ENCODE results near the gene PATE4. TPM values are rescaled to one million over a fixed set of nuclear protein-coding genes. Genes with fewer than 3 reads are reported as not detected.
"Not testable (repeated sequence)": the region's sequence is repeated elsewhere in the genome, so short reads cannot be mapped to it uniquely, and the experiment has no call there.

The PATE4 gene
- total RNA-seq, 1 experiment from 2014 or later, result not detected

- Histone ChIP-seq H3K4me2 (ENCODE audit: low read depth, low read length, poor library complexity, severe bottlenecking) (no peak overlapping the region), H3K27ac (ENCODE audit: low read length) (no peak overlapping the region), H3K9me3 (ENCODE audit: low read length) (no peaks in the 10 kb centered on the region), H4K20me1 (ENCODE audit: insufficient read depth, low read depth, low read length) (no peaks in the 10 kb centered on the region), H3K27me3 (ENCODE audit: low read length) (no peaks in the 10 kb centered on the region), H3K9ac (ENCODE audit: low read length) (no peak overlapping the region), H3K4me3 (ENCODE audit: low read length) (no peak overlapping the region), H3K36me3 (ENCODE audit: insufficient read depth, low read length) (no peaks in the 10 kb centered on the region), H3K79me2 (ENCODE audit: low read length) (no peaks in the 10 kb centered on the region), H2AFZ (ENCODE audit: low read length) (no peak overlapping the region), H3K9me2 (replicated peaks; ENCODE audit: insufficient read depth, low read length) (no peaks in the 10 kb centered on the region), H3K4me1 (ENCODE audit: low read length) (no peaks in the 10 kb centered on the region)
- DNase-seq, result no peak
These were observed 2.6 kb downstream of the PATE4 start for GRCh38 chr11:125835748-125836147.

- no peaks in the 10 kb centered on the region for H3K9me3 ChIP-seq (ENCODE audit: low read length)
- H3K79me2 ChIP-seq (ENCODE audit: low read length), result no peaks in the 10 kb centered on the region
- no peaks in the 10 kb centered on the region for H3K9me2 ChIP-seq (replicated peaks; ENCODE audit: insufficient read depth, low read length)
- no peaks in the 10 kb centered on the region for H3K4me1 ChIP-seq (ENCODE audit: low read length)
- H3K27ac ChIP-seq (ENCODE audit: low read length), result no peak overlapping the region
- H4K20me1 ChIP-seq (ENCODE audit: insufficient read depth, low read depth, low read length), result no peaks in the 10 kb centered on the region
- no peak overlapping the region for H3K4me3 ChIP-seq (ENCODE audit: low read length)
- H2AFZ ChIP-seq (ENCODE audit: low read length), result no peak overlapping the region
- H3K9ac ChIP-seq (ENCODE audit: low read length), result no peak overlapping the region
- DNase-seq, result no peak
- no peak overlapping the region for H3K4me2 ChIP-seq (ENCODE audit: low read depth, low read length, poor library complexity, severe bottlenecking)
- H3K27me3 ChIP-seq (ENCODE audit: low read length), result no peaks in the 10 kb centered on the region
- H3K36me3 ChIP-seq (ENCODE audit: insufficient read depth, low read length), result no peaks in the 10 kb centered on the region
These were observed 9.3 kb downstream of the PATE4 start for GRCh38 chr11:125842321-125842948.

DNA sequence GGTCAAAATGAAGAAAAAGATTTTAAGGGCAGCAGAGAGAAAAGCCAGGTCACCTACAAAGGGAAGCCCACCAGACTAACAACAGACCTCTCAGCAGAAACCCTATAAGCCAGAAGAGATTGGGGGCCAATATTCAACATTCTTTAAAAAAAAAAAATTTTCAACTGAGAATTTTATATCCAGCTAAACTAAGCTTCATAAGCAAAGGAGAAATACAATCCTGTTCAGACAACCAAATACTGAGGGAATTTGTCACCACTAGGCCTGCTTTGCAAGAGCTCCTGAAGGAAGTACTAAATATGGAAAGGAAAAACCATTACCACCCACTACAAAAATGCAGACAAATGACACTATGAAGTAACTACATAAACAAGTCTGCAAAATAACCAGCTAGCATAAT, 13.1 kb downstream of the PATE4 start:
- no peaks in the 10 kb centered on the region for H3K9me2 ChIP-seq (replicated peaks; ENCODE audit: insufficient read depth, low read length)
- no peak overlapping the region for H3K27ac ChIP-seq (ENCODE audit: low read length)
- no peaks in the 10 kb centered on the region for H3K27me3 ChIP-seq (ENCODE audit: low read length)
- no peaks in the 10 kb centered on the region for H3K4me1 ChIP-seq (ENCODE audit: low read length)
- no peak overlapping the region for H3K4me2 ChIP-seq (ENCODE audit: low read depth, low read length, poor library complexity, severe bottlenecking)
- H3K9ac ChIP-seq (ENCODE audit: low read length), result no peak overlapping the region
- H2AFZ ChIP-seq (ENCODE audit: low read length), result no peak overlapping the region
- no peaks in the 10 kb centered on the region for H3K36me3 ChIP-seq (ENCODE audit: insufficient read depth, low read length)
- no peaks in the 10 kb centered on the region for H3K9me3 ChIP-seq (ENCODE audit: low read length)
- H3K79me2 ChIP-seq (ENCODE audit: low read length), result no peaks in the 10 kb centered on the region
- H4K20me1 ChIP-seq (ENCODE audit: insufficient read depth, low read depth, low read length), result no peaks in the 10 kb centered on the region
- H3K4me3 ChIP-seq (ENCODE audit: low read length), result no peak overlapping the region
- DNase-seq, result no peak

- DNase-seq; H3K79me2 ChIP-seq (ENCODE audit: low read length); H4K20me1 ChIP-seq (ENCODE audit: insufficient read depth, low read depth, low read length); H3K36me3 ChIP-seq (ENCODE audit: insufficient read depth, low read length); H3K9me2 ChIP-seq (replicated peaks; ENCODE audit: insufficient read depth, low read length); H3K4me1 ChIP-seq (ENCODE audit: low read length); H3K9ac ChIP-seq (ENCODE audit: low read length); H2AFZ ChIP-seq (ENCODE audit: low read length); H3K4me3 ChIP-seq (ENCODE audit: low read length); H3K4me2 ChIP-seq (ENCODE audit: low read depth, low read length, poor library complexity, severe bottlenecking); H3K27ac ChIP-seq (ENCODE audit: low read length); H3K9me3 ChIP-seq (ENCODE audit: low read length); H3K27me3 ChIP-seq (ENCODE audit: low read length): not testable (repeated sequence)
These were observed 24.6 kb downstream of the PATE4 start for GRCh38 chr11:125857670-125858069.

GRCh38 chr11:125862786-125863185, 29.7 kb downstream of the PATE4 start:
- H3K4me2 ChIP-seq (ENCODE audit: low read depth, low read length, poor library complexity, severe bottlenecking); H3K36me3 ChIP-seq (ENCODE audit: insufficient read depth, low read length); H3K4me3 ChIP-seq (ENCODE audit: low read length); H2AFZ ChIP-seq (ENCODE audit: low read length); H3K9ac ChIP-seq (ENCODE audit: low read length); H3K4me1 ChIP-seq (ENCODE audit: low read length); H3K27me3 ChIP-seq (ENCODE audit: low read length); DNase-seq; H3K27ac ChIP-seq (ENCODE audit: low read length); H3K9me2 ChIP-seq (replicated peaks; ENCODE audit: insufficient read depth, low read length); H4K20me1 ChIP-seq (ENCODE audit: insufficient read depth, low read depth, low read length); H3K79me2 ChIP-seq (ENCODE audit: low read length); H3K9me3 ChIP-seq (ENCODE audit: low read length): not testable (repeated sequence)

DNA sequence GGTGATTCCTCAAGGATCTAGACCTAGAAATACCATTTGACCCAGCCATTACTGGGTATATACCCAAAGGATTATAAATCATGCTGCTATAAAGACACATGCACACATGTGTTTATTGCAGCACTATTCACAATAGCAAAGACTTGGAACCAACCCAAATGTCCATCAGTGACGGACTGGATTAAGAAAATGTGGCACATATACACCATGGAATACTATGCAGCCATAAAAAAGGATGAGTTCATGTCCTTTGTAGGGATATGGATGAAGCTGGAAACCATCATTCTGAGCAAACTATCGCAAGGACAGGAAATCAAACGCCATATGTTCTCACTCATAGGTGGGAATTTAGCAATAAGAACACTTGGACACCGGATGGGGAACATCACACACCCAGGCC, 32.2 kb downstream of the PATE4 start:
- not testable (repeated sequence) for H3K79me2 ChIP-seq (ENCODE audit: low read length); H3K36me3 ChIP-seq (ENCODE audit: insufficient read depth, low read length); H3K27ac ChIP-seq (ENCODE audit: low read length); H3K9me2 ChIP-seq (replicated peaks; ENCODE audit: insufficient read depth, low read length); H3K4me1 ChIP-seq (ENCODE audit: low read length); H3K27me3 ChIP-seq (ENCODE audit: low read length); H4K20me1 ChIP-seq (ENCODE audit: insufficient read depth, low read depth, low read length); H3K9me3 ChIP-seq (ENCODE audit: low read length); H3K9ac ChIP-seq (ENCODE audit: low read length); H2AFZ ChIP-seq (ENCODE audit: low read length); DNase-seq; H3K4me3 ChIP-seq (ENCODE audit: low read length); H3K4me2 ChIP-seq (ENCODE audit: low read depth, low read length, poor library complexity, severe bottlenecking)

GRCh38 chr11:125869521-125869920, 36.4 kb downstream of the PATE4 start:
- H3K27ac ChIP-seq (ENCODE audit: low read length), result no peak overlapping the region
- H2AFZ ChIP-seq (ENCODE audit: low read length), result no peak overlapping the region
- H4K20me1 ChIP-seq (ENCODE audit: insufficient read depth, low read depth, low read length), result no peaks in the 10 kb centered on the region
- no peaks in the 10 kb centered on the region for H3K79me2 ChIP-seq (ENCODE audit: low read length)
- H3K9me3 ChIP-seq (ENCODE audit: low read length), result no peaks in the 10 kb centered on the region
- H3K36me3 ChIP-seq (ENCODE audit: insufficient read depth, low read length), result no peaks in the 10 kb centered on the region
- no peak overlapping the region for H3K4me2 ChIP-seq (ENCODE audit: low read depth, low read length, poor library complexity, severe bottlenecking)
- H3K9me2 ChIP-seq (replicated peaks; ENCODE audit: insufficient read depth, low read length), result no peaks in the 10 kb centered on the region
- H3K27me3 ChIP-seq (ENCODE audit: low read length), result no peaks in the 10 kb centered on the region
- no peak overlapping the region for H3K4me3 ChIP-seq (ENCODE audit: low read length)
- DNase-seq, result no peak
- no peak overlapping the region for H3K9ac ChIP-seq (ENCODE audit: low read length)
- no peaks in the 10 kb centered on the region for H3K4me1 ChIP-seq (ENCODE audit: low read length)

DNA sequence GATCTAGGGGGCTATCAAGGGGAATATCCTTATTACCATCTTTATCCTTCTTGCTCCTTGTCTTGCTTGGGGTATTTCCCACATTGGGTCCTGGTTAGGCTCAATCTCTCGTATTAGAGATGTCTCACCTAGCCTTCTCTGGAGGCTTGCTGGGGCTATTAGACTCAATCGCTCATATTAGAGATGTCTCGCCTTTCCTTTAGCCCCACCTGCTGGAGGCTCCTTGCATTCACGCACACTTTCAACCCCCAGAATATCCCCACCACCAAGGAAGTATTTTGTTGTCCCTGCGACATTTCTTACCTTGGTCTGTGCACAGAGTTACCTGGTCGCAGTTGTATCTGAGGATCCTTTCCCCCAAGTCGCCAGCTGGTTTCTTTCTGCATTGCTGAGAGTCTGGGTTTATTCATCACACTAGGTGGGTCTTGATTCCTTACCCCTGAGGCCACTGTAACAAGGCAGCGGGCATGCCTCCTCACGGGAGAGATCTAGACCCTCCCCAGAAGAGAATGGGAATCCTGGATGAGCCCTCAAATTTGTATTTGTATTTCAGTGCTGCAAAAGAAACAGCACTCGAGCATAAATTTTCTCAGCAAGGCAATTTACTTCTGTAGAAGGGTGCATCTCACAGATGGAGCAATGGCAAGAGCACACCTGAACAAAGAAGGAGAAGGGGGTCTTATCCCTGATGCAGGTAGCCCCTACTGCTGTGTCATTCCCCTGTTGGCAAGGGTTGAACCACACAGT, 38.4 kb downstream of the PATE4 start:
- Histone ChIP-seq H4K20me1 (ENCODE audit: insufficient read depth, low read depth, low read length) (no peaks in the 10 kb centered on the region), H3K27ac (ENCODE audit: low read length) (no peak overlapping the region), H3K4me1 (ENCODE audit: low read length) (no peaks in the 10 kb centered on the region), H3K27me3 (ENCODE audit: low read length) (no peaks in the 10 kb centered on the region), H3K9me2 (replicated peaks; ENCODE audit: insufficient read depth, low read length) (no peaks in the 10 kb centered on the region), H3K9me3 (ENCODE audit: low read length) (no peaks in the 10 kb centered on the region), H3K4me2 (ENCODE audit: low read depth, low read length, poor library complexity, severe bottlenecking) (no peak overlapping the region), H3K9ac (ENCODE audit: low read length) (no peak overlapping the region), H2AFZ (ENCODE audit: low read length) (no peak overlapping the region), H3K79me2 (ENCODE audit: low read length) (no peaks in the 10 kb centered on the region), H3K36me3 (ENCODE audit: insufficient read depth, low read length) (no peaks in the 10 kb centered on the region), H3K4me3 (ENCODE audit: low read length) (no peak overlapping the region)
- DNase-seq, result peak; percentile 78
